ENCODE measurements around the gene SPNS3.

Gene SPNS3

GRCh38 chr17:4425398-4425797, 8.3 kb upstream of the SPNS3 start:
- no peak for TF ChIP-seq EZH2 (optimal IDR thresholded peaks at IDR 0.05; ENCODE audit: low read depth, low read length)
- TF ChIP-seq CTCF (IDR thresholded peaks at IDR 0.05; ENCODE audit: low read length) = no peak
- no peak overlapping the region for H3K9ac ChIP-seq (ENCODE audit: low read length)
- H3K9me3 ChIP-seq (replicated peaks; ENCODE audit: insufficient read depth, low read length) = no peaks in the 10 kb centered on the region
- no peak overlapping the region for H3K4me2 ChIP-seq (ENCODE audit: low read depth, low read length)
- H3K27me3 ChIP-seq (replicated peaks; ENCODE audit: insufficient read depth, low read length) = no peaks in the 10 kb centered on the region
- H3F3A ChIP-seq (ENCODE audit: insufficient read depth, low read length) = no peaks in the 10 kb centered on the region
- no peaks in the 10 kb centered on the region for H4K20me1 ChIP-seq (ENCODE audit: insufficient read depth, low read length)
- H3K27ac ChIP-seq (ENCODE audit: low read length) = no peak overlapping the region
- no peak overlapping the region for H3K4me3 ChIP-seq (ENCODE audit: low read length)
- no peaks in the 10 kb centered on the region for H3K36me3 ChIP-seq (replicated peaks; ENCODE audit: insufficient read depth, low read length)
- H2AFZ ChIP-seq (ENCODE audit: low read length) = no peak overlapping the region
- no peaks in the 10 kb centered on the region for H3K79me2 ChIP-seq (ENCODE audit: low read length)
- peaks cover 4% of the 10 kb centered on the region for H3K4me1 ChIP-seq (ENCODE audit: low read length)
- H3K9me2 ChIP-seq (replicated peaks; ENCODE audit: insufficient read depth, low read length) = no peaks in the 10 kb centered on the region
- no peak for DNase-seq

- Histone ChIP-seq H4K20me1 (ENCODE audit: insufficient read depth, low read length) (no peaks in the 10 kb centered on the region), H3K4me1 (ENCODE audit: low read length) (peaks cover 4% of the 10 kb centered on the region), H3K4me2 (ENCODE audit: low read depth, low read length) (no peak overlapping the region), H3F3A (ENCODE audit: insufficient read depth, low read length) (no peaks in the 10 kb centered on the region), H3K9ac (ENCODE audit: low read length) (no peak overlapping the region), H3K27me3 (replicated peaks; ENCODE audit: insufficient read depth, low read length) (no peaks in the 10 kb centered on the region), H3K79me2 (ENCODE audit: low read length) (no peaks in the 10 kb centered on the region), H3K27ac (ENCODE audit: low read length) (no peak overlapping the region), H3K9me2 (replicated peaks; ENCODE audit: insufficient read depth, low read length) (no peaks in the 10 kb centered on the region), H3K36me3 (replicated peaks; ENCODE audit: insufficient read depth, low read length) (no peaks in the 10 kb centered on the region), H3K9me3 (replicated peaks; ENCODE audit: insufficient read depth, low read length) (no peaks in the 10 kb centered on the region), H3K4me3 (ENCODE audit: low read length) (no peak overlapping the region), H2AFZ (ENCODE audit: low read length) (no peak overlapping the region)
- no peak for DNase-seq
- TF ChIP-seq EZH2phosphoT487 (IDR thresholded peaks at IDR 0.05; ENCODE audit: low read length) (no peak), CTCF (IDR thresholded peaks at IDR 0.05; ENCODE audit: low read length) (no peak)
Measured at GRCh38 chr17:4426499-4427208, 7.1 kb upstream of the SPNS3 start.

- no peaks in the 10 kb centered on the region for H3F3A ChIP-seq (ENCODE audit: insufficient read depth, low read length)
- H2AFZ ChIP-seq (ENCODE audit: low read length) = no peak overlapping the region
- no peaks in the 10 kb centered on the region for H4K20me1 ChIP-seq (ENCODE audit: insufficient read depth, low read length)
- no peak for DNase-seq
- H3K27ac ChIP-seq (ENCODE audit: low read length) = no peak overlapping the region
- no peak overlapping the region for H3K4me2 ChIP-seq (ENCODE audit: low read depth, low read length)
- no peaks in the 10 kb centered on the region for H3K36me3 ChIP-seq (replicated peaks; ENCODE audit: insufficient read depth, low read length)
- no peaks in the 10 kb centered on the region for H3K79me2 ChIP-seq (ENCODE audit: low read length)
- no peaks in the 10 kb centered on the region for H3K9me3 ChIP-seq (replicated peaks; ENCODE audit: insufficient read depth, low read length)
- H3K9ac ChIP-seq (ENCODE audit: low read length) = no peak overlapping the region
- no peaks in the 10 kb centered on the region for H3K9me2 ChIP-seq (replicated peaks; ENCODE audit: insufficient read depth, low read length)
- TF ChIP-seq CTCF (IDR thresholded peaks at IDR 0.05; ENCODE audit: low read length) = no peak
- no peak overlapping the region for H3K4me3 ChIP-seq (ENCODE audit: low read length)
- H3K4me1 ChIP-seq (ENCODE audit: low read length) = peaks cover 4% of the 10 kb centered on the region
- no peaks in the 10 kb centered on the region for H3K27me3 ChIP-seq (replicated peaks; ENCODE audit: insufficient read depth, low read length)
Measured at GRCh38 chr17:4427505-4427904, 6.2 kb upstream of the SPNS3 start.

All from MM.1S (cell line).